ENCODE measurements around the gene THEM5. TPM values are rescaled to one million over a fixed set of nuclear protein-coding genes. Genes with fewer than 3 reads are reported as not detected.

The THEM5 gene
- total and polyA plus RNA-seq, 10 donors, result 0.47 TPM; not detected in 9

DNA sequence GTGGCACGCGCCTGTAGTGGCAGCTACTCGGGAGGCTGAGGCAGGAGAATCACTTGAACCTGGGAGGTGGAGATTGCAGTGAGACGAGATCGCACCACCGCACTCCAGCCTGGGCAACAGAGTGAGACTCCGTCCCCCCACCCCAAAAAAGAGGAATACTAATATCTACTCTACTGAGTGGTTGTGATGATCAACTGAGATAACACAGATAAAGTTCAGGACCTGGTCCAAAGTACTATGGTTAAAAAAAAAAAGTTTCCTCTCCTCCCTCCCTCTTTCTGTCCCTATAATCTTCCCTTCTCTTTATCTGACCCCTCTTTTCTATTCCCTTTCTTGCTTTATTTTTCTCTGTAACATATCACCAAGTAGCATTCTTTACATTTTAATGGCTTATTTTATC is 17.9 kb downstream of the THEM5 start:
- Histone ChIP-seq H3K9me3 (no peaks in the 10 kb centered on the region), H3K27ac (no peak overlapping the region), H3K4me1 (peaks cover 15 to 60% (median 40%) of the 10 kb centered on the region in 6 donors), H3K27me3 (replicated peaks in 1 of 7) (peaks cover 0 to 39% (median 34%) of the 10 kb centered on the region in 7 donors), H3K4me3 (no peak overlapping the region), H3K36me3 (no peaks in the 10 kb centered on the region)
- DNase-seq, result no peak
- TF ChIP-seq CTCF (IDR thresholded peaks at IDR 0.05 in 8 of 11, conservative IDR thresholded peaks at IDR 0.05 in 3 of 11) (no peak), POLR2AphosphoS5 (IDR thresholded peaks at IDR 0.05) (no peak), POLR2A (IDR thresholded peaks at IDR 0.05) (no peak)
- intact Hi-C loops (cut with DNase I; ENCODE audit: low total_unique reads), result loop anchor here (10.0 kb wide), 1 partner anchor 241 kb away; no protein-coding TSS in a partner anchor
- WGBS, 5 donors, result 91 to 98% (median 93%) methylated on average over 7 of the region's 7 CpGs

- Histone ChIP-seq H3K27ac (peak overlapping the region in 1 of 8 donors; percentile 22), H3K9me3 (no peaks in the 10 kb centered on the region), H3K27me3 (replicated peaks in 1 of 7) (peaks cover 0 to 26% (median 21%) of the 10 kb centered on the region in 7 donors), H3K36me3 (no peaks in the 10 kb centered on the region), H3K4me3 (no peak overlapping the region), H3K4me1 (peaks cover 7 to 60% (median 38%) of the 10 kb centered on the region in 6 donors)
- DNase-seq, result no peak
- TF ChIP-seq CTCF (IDR thresholded peaks at IDR 0.05 in 8 of 11, conservative IDR thresholded peaks at IDR 0.05 in 3 of 11) (no peak), POLR2A (IDR thresholded peaks at IDR 0.05) (no peak), POLR2AphosphoS5 (IDR thresholded peaks at IDR 0.05) (no peak)
- intact Hi-C loops (cut with DNase I; ENCODE audit: low total_unique reads), result loop anchor here (10.0 kb wide), 1 partner anchor 239 kb away; no protein-coding TSS in a partner anchor
- WGBS, 5 donors, result 30 to 73% (median 40%) methylated on average over 2 to 3 of the region's 3 CpGs
These were observed 19.3 kb downstream of the THEM5 start for GRCh38 chr1:151834239-151834638.

- no peak for TF ChIP-seq POLR2A (IDR thresholded peaks at IDR 0.05)
- no peak for TF ChIP-seq POLR2AphosphoS5 (IDR thresholded peaks at IDR 0.05)
- TF ChIP-seq CTCF (IDR thresholded peaks at IDR 0.05 in 8 of 11, conservative IDR thresholded peaks at IDR 0.05 in 3 of 11), result no peak
- Histone ChIP-seq H3K36me3 (no peaks in the 10 kb centered on the region), H3K27me3 (replicated peaks in 1 of 7) (peaks cover 0 to 19% (median 12%) of the 10 kb centered on the region in 7 donors), H3K4me1 (peaks cover 6 to 60% (median 37%) of the 10 kb centered on the region in 6 donors), H3K4me3 (no peak overlapping the region), H3K9me3 (no peaks in the 10 kb centered on the region), H3K27ac (peak overlapping the region in 1 of 8 donors; percentile 14)
- 80 to 86% (median 81%) methylated on average over 8 of the region's 8 CpGs for WGBS, 5 donors
- intact Hi-C loops (cut with DNase I; ENCODE audit: low total_unique reads), result loop anchor here (10.0 kb wide), 1 partner anchor 239 kb away; no protein-coding TSS in a partner anchor
- no peak for DNase-seq
These were observed 20.2 kb downstream of the THEM5 start for GRCh38 chr1:151833172-151833900.

DNA sequence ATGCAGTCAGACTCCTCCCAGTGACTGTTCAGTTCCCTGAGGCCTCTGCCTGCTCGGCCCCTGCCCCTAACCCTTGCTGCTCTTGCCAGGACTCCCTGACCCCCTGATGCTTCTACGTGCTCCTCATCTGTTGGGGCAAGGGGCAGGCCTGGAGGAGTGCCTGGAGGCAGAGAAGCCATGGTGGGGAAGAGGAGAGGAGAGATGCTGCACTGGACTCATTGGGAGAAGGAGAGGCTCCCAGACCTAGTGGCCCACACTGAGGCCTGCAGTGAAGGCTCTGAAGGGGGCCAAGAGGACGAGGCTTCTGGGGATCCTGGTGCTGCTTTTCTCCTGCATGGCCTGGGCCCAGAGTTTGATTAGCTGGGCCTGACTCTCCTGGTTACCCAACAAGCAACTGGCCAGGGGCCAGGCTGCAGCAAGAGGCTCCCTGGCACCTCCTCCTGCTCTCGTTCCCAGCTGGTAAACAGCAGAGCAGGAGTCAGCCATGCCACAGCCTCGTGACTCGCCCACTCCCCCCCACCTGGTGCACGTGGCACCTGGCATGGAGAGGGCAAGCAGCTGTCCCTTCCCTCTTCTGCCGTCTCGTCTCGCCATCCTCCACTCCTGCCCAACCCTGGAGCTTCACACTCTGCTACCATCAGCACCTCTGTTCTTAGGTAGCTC is 21.1 kb downstream of the THEM5 start:
- no peak overlapping the region for H3K4me3 ChIP-seq
- no peak for DNase-seq
- TF ChIP-seq POLR2AphosphoS5 (IDR thresholded peaks at IDR 0.05) (no peak), POLR2A (IDR thresholded peaks at IDR 0.05) (no peak)
- peak overlapping the region in 1 of 8 donors; percentile 14 for H3K27ac ChIP-seq
- 61 to 78% (median 74%) methylated on average over 9 to 10 of the region's 10 CpGs for WGBS, 5 donors
- no peaks in the 10 kb centered on the region for H3K36me3 ChIP-seq
- H3K4me1 ChIP-seq, result peaks cover 6 to 60% (median 35%) of the 10 kb centered on the region in 6 donors
- H3K9me3 ChIP-seq, result no peaks in the 10 kb centered on the region
- H3K27me3 ChIP-seq (replicated peaks in 1 of 7), result peaks cover 0 to 19% (median 4%) of the 10 kb centered on the region in 7 donors
- intact Hi-C loops (cut with DNase I; ENCODE audit: low total_unique reads), result loop anchor here (10.0 kb wide), 1 partner anchor 238 kb away; no protein-coding TSS in a partner anchor

Measured in spleen (tissue), 11 donors.